ENCODE data around the gene PARVA. TPM values are rescaled to one million over a fixed set of nuclear protein-coding genes. Genes with fewer than 3 reads are reported as not detected.

PARVA gene
- total and polyA plus RNA-seq, 2 of the 4 experiments (the other 2 are of a cell fraction): 65.2 to 80.2 TPM

GRCh38 chr11:12517306-12517705 lies 139.9 kb downstream of the PARVA start:
- Histone ChIP-seq H3K14ac (replicated peaks; ENCODE audit: low read depth, low read length) (no peak overlapping the region), H4K8ac (ENCODE audit: low read depth in 2 of 2, low read length in 2 of 2) (no peak overlapping the region), H2BK5ac (ENCODE audit: low read depth, low read length, poor library complexity, severe bottlenecking) (no peak overlapping the region), H3K4me3 (ENCODE audit: insufficient read depth, low read depth, low read length) (no peak overlapping the region), H3K79me1 (ENCODE audit: low read depth in 1 of 2, low read length in 2 of 2) (peaks cover 0 to 34% of the 10 kb centered on the region in 2 experiments; a peak in 3 of 4 replicates), H2AK9ac (replicated peaks; ENCODE audit: low read depth, low read length, poor library complexity) (no peak overlapping the region), H4K20me1 (ENCODE audit: insufficient read depth, low read length) (no peaks in the 10 kb centered on the region), H3K9ac (ENCODE audit: low read depth, low read length) (no peak overlapping the region), H3K36me3 (ENCODE audit: control insufficient read depth, insufficient read depth, low read length) (peaks cover 59% of the 10 kb centered on the region), H2AFZ (replicated peaks; ENCODE audit: low read length, poor library complexity) (no peak overlapping the region), H3K9me3 (ENCODE audit: control insufficient read depth, insufficient read depth, low read length) (no peaks in the 10 kb centered on the region), H3K4me1 (ENCODE audit: control insufficient read depth, insufficient read depth, low read length) (no peaks in the 10 kb centered on the region; the same call in 1 of the 2 replicates), H3K23ac (ENCODE audit: low read depth, low read length) (no peak overlapping the region), H2BK15ac (ENCODE audit: low read depth, low read length) (no peak overlapping the region), H4K5ac (ENCODE audit: low read depth, low read length) (no peak overlapping the region), H2AK5ac (ENCODE audit: low read depth, low read length) (no peak overlapping the region), H4K91ac (ENCODE audit: insufficient read depth, low read depth, low read length) (no peak overlapping the region), H3K9me1 (ENCODE audit: insufficient read depth, low read length) (peaks cover 15% of the 10 kb centered on the region), H3K27ac (ENCODE audit: insufficient read depth, low read length) (no peak overlapping the region), H3K4me2 (ENCODE audit: low read depth, low read length) (no peak overlapping the region), H3K27me3 (ENCODE audit: control insufficient read depth, insufficient read depth, low read length) (no peaks in the 10 kb centered on the region), H2BK20ac (ENCODE audit: low read depth, low read length) (no peak overlapping the region), H2BK120ac (ENCODE audit: low read depth, low read length) (no peak overlapping the region), H3K56ac (ENCODE audit: extremely low read depth, insufficient read depth, low read length) (no peak overlapping the region), H3K18ac (ENCODE audit: low read depth, low read length) (no peak overlapping the region), H3K4ac (ENCODE audit: low read depth, low read length) (no peak overlapping the region)
- BruUV-seq (replicated peaks): no TSS peak
- ChIA-PET CTCF (no interaction called here), POLR2A (ENCODE audit: unreplicated experiment) (no interaction called here)
- dilution Hi-C loops (cut with HindIII; ENCODE audit: low sequenced_read_pairs, unreplicated experiment) (no loop called here), intact Hi-C loops (cut with micrococcal nuclease) (no loop called here), in situ Hi-C loops (cut with MboI; ENCODE audit: low sequenced_read_pairs) (no loop called here)
- ATAC-seq (ENCODE audit: low read depth) (no peak), DNase-seq (no peak)
- 100% methylated on average over 3 of the region's 4 CpGs; no CpG with 5 or more reads in 1 of the 2 experiments for WGBS, 2 experiments (ENCODE audit: extremely low coverage in 2 of 2, insufficient read length in 1 of 2)
- TF ChIP-seq RFX5 (IDR thresholded peaks at IDR 0.05; ENCODE audit: low read depth, low read length): no peak
- no peak for TF ChIP-seq FOS (IDR thresholded peaks at IDR 0.05; ENCODE audit: low read depth, low read length)
- TF ChIP-seq CEBPB (IDR thresholded peaks at IDR 0.05; ENCODE audit: low read depth, low read length): no peak
- TF ChIP-seq POLR2A (IDR thresholded peaks at IDR 0.05; ENCODE audit: low read depth, low read length): no peak
- TF ChIP-seq, protein P1, sequence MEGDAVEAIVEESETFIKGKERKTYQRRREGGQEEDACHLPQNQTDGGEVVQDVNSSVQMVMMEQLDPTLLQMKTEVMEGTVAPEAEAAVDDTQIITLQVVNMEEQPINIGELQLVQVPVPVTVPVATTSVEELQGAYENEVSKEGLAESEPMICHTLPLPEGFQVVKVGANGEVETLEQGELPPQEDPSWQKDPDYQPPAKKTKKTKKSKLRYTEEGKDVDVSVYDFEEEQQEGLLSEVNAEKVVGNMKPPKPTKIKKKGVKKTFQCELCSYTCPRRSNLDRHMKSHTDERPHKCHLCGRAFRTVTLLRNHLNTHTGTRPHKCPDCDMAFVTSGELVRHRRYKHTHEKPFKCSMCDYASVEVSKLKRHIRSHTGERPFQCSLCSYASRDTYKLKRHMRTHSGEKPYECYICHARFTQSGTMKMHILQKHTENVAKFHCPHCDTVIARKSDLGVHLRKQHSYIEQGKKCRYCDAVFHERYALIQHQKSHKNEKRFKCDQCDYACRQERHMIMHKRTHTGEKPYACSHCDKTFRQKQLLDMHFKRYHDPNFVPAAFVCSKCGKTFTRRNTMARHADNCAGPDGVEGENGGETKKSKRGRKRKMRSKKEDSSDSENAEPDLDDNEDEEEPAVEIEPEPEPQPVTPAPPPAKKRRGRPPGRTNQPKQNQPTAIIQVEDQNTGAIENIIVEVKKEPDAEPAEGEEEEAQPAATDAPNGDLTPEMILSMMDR (conservative IDR thresholded peaks at IDR 0.05; ENCODE audit: low read depth, low read length): no peak
- TF ChIP-seq RCOR1 (IDR thresholded peaks at IDR 0.05; ENCODE audit: insufficient replicate concordance, low read length): no peak
- TF ChIP-seq RAD21 (IDR thresholded peaks at IDR 0.05; ENCODE audit: low read length): no peak
- no peak for TF ChIP-seq MXI1 (IDR thresholded peaks at IDR 0.05; ENCODE audit: borderline replicate concordance, low read depth, low read length)
- TF ChIP-seq MAZ (IDR thresholded peaks at IDR 0.05; ENCODE audit: borderline replicate concordance, low read depth, low read length): no peak
- TF ChIP-seq SMC3 (IDR thresholded peaks at IDR 0.05; ENCODE audit: low read depth, low read length): no peak
- no peak for TF ChIP-seq BHLHE40 (IDR thresholded peaks at IDR 0.05; ENCODE audit: low read depth, low read length)
- TF ChIP-seq, protein P2, sequence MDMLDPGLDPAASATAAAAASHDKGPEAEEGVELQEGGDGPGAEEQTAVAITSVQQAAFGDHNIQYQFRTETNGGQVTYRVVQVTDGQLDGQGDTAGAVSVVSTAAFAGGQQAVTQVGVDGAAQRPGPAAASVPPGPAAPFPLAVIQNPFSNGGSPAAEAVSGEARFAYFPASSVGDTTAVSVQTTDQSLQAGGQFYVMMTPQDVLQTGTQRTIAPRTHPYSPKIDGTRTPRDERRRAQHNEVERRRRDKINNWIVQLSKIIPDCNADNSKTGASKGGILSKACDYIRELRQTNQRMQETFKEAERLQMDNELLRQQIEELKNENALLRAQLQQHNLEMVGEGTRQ (IDR thresholded peaks at IDR 0.05; ENCODE audit: low read depth, low read length): no peak
- TF ChIP-seq NFE2L2 (IDR thresholded peaks at IDR 0.05; ENCODE audit: low read depth, low read length): no peak
- TF ChIP-seq MAFK (IDR thresholded peaks at IDR 0.05; ENCODE audit: low read depth, low read length): no peak
